GM18861 (cell line): ENCODE results near the gene EIF1.
"Not testable (repeated sequence)": the region's sequence is repeated elsewhere in the genome, so short reads cannot be mapped to it uniquely, and the experiment has no call there.

Source experiments
- ATAC-seq: cut with Tn5 transposase; IDR thresholded peaks from one replicate; pipeline ENCODE4 v1.9.1; 2021; ENCODE audit not compliant: unreplicated experiment

EIF1 gene

GRCh38 chr17:41678411-41678906 lies 10.2 kb upstream of the EIF1 start:
- no peak for ATAC-seq

GRCh38 chr17:41678907-41679739 lies 9.6 kb upstream of the EIF1 start:
- ATAC-seq, result peak; percentile 53

DNA sequence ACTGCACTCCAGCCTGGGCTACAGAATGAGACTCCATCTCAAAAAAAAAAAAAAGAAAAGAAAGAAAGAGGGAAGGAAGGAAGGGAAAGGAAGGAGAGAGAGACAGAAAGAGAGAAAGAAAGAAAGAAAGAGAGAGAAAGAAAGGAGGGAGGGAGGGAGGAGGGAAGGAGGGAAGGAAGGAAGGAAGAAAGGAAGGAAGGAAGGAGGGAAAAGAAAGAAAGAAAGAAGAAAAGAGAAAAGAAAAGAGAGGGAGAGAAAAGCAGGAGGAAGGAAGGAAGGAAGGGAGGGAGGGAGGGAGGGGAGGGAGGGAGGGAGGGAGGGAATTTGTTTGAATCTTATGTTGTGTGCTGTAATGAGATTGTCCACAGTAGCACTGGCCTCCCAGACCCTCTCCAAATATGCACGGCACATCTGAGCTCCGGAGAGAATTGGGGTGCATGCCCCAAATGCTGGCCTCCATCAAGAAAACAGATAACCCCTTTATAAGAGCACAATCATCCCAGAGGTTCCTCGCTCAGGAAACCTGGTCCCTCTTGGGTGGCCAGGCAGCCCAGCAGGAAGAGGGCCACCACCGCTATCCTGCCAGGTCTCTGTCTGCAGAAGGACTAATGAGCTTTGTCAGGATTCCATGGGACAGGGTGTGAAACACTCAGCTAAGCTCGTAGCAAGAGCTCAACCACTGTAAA lies 8.8 kb upstream of the EIF1 start:
- no peak for ATAC-seq

DNA sequence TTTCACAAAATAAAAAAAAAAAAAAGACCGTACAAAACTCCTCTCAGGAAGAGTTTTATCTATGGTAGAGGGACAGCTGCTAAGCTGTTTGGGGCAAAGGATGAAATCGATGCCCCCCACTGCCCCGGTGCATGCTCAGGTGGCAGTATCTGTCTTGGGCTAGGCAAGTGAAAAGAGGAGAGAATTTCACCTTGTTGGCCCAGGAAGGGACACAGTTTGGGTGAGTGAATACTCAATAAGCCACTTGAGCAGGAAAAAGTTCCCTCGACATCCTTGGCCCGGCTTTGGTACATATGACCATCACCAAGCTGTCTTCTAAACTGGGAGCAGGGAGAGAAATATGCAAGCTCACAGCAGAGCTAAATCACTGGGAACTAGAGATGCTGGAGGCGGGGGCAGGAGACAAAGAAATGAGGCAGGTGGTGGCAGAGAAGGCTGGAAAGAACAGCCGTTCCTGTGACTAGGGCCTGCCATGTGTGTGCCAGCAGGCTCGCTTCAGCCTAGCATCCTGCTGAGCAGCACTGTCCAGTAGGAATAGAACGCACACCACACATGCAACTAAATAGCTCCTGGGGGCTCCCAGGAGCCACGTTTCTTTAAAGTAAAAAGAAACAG lies 8.2 kb upstream of the EIF1 start:
- no peak for ATAC-seq

DNA sequence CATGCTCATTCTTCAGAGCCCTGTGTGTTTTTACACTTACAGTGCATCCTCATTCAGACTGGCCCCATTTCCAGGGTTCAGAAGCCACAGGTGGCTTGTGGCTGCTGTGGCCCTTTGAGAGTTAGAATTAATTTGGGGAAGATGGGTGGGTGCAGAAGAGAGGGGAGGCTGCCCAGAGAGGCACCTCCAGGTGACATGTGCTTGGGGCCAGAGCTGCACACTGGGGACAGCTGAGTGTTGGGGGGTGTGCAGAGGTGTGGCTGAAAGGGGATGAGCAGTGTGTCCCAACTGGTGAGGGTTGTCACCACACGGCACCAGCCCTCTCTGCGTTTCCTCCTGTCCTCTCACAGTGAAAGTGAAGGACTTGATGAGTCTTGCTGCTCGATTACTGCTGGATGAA lies 6.9 kb upstream of the EIF1 start:
- no peak for ATAC-seq

DNA sequence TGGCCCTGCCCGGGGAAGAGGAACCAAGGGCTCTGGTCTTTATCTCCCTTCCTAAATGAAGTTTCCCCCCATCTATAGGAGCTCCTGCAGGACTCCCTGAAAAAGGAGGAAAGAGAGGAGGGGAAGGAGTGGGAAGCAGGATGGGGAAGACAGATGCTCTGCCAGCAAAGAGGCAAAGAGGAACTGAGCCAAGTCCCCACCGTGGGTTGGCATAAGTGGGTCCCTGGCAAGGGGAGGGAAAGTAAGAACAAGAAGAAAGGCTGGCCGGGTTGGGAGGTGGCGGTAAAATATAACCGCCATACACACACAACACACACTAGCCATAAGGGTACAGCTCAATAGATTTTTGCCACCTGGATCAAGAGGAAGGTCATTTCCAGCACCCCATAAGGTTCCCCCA lies 6.1 kb upstream of the EIF1 start:
- ATAC-seq, result no peak

GRCh38 chr17:41683441-41684007 lies 5.2 kb upstream of the EIF1 start:
- ATAC-seq, result no peak

- ATAC-seq, result no peak
Measured at GRCh38 chr17:41684035-41684434, 4.7 kb upstream of the EIF1 start.

DNA sequence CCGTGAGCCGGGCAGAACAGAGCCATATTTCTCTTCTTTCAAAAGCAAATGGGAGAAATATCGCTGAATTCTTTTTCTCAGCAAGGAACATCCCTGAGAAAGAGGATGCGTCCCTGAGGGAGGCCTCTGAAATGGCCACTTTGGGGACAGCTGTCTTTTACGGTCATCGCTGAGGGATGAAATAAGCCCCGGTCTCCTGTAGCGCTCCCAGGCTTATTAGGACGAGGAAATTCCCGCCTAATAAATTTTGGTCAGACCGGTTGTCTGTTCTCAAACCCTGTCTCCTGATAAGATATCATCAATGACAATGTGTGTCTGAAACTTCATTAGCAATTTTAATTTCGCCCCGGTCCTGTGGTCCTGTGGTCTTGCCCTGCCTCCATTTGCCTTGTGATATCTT lies 2.9 kb upstream of the EIF1 start:
- ATAC-seq, result not testable (repeated sequence)

- ATAC-seq, result no peak
Measured at GRCh38 chr17:41686281-41686680, 2.4 kb upstream of the EIF1 start.

DNA sequence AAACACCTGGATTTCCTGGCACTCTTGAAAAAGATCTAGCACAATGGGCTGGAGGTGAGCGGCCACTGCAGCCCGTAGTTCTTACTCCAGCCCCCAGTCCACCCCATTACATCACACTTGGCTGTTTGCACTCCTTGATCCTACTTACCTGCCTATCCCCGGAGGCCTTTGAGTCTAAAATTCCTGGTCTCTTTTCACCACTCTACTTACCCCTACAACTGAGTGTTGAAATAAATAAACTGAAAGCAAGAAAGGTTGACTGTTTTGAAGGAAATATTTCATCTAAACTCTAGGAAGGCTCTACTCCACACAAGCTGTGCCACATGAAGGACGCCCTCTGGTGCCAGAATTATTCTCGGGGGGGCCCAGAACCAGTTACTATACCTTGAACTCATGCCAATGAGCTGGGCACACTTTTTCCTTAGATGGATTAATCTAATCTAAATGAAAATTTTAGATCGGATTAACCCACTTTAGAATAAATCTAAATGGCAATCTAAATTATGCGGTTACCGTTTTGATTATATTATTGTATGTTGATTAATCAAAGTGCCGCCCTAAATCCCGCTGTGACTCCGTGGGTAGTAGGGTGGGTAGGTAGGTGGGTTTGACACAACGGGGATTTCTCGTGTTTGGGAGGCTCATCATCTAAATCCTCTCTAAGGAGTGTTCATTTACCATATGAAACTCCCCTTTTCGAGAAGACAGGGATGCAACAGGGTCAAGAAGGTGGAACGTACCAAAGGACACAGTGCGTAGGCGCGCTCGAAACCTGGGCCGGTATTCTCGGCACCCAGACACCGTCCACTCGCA lies 651 bp upstream of the EIF1 start:
- ATAC-seq, result no peak

- no peak for ATAC-seq
Measured at GRCh38 chr17:41689497-41690299, 1.0 kb downstream of the EIF1 start.

DNA sequence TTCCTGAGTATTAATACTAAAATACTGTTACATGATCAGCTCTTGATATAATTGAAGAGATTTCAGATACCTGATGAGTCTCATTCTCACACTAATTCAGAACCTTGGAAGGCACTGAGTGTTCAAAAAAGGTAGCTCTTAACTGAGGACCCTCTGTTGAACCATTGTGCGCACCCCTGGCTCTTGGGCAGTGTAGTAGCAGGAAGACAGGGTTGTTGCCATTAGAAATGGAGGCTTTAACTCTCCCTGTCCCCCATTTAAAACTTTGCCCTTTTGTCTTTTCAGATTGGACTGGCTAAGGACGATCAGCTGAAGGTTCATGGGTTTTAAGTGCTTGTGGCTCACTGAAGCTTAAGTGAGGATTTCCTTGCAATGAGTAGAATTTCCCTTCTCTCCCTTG lies 1.8 kb downstream of the EIF1 start:
- ATAC-seq, result no peak

GRCh38 chr17:41691031-41691777 lies 2.5 kb downstream of the EIF1 start:
- ATAC-seq, result no peak

DNA sequence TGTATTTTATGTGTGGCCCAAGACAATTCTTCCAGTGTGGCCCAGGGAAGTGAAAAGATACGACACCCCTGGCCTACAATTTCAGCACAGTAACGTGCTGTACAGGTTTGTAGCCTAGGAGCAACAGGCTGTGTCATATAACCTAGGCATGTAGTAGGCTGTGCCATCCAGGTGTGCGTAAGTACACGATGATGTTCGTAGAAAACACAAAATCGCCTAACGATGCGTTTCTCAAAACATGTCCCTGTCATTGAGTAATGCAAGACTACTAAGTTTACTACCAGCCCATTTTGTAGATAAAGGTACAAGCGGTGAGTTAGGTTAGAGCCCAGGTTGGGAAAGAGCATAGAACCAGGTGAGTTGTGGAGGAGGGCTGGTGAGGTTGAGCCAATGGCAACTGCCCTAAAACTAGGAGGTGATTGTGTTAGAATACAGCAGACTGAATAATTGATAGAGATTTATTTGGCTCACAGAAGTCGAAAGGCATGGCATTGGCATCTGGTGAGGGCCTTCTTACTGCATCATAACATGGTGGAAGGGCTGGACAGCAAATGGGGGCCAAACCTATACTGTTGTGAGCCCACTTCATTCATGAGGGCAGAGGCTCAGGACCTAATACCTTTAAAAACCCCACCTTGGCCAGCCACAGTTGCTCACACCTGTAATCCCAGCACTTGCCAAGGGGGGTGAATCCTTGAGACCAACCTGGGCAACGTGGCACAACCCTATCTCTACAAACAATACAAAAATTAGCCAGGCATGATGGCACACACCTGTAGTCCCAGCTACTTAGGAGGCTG lies 4.2 kb downstream of the EIF1 start:
- ATAC-seq, result no peak

DNA sequence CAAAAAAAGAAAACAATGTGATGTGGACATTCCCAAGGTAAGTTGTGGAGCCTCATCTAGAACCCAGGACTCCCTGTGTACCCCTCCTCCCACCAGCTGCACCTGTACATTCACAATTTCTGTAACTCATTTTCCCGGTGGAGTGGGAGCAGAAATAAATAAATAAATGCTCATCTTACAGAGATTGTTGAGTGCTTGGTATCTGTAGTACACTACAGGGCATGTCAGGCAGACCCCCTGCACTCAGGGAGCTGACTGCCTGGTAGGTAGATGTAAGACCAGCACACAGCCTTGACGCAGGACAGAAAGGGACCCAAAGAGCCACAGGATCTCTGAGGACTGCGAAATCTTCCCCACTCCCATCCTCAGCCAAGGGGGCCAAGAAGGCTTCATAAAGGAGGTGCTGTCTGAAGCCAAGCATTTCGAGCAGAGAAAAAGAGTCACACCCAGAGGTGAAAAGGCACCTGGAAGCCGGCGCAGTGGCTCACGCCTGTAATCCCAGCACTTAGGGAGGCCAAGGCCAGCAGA lies 6.5 kb downstream of the EIF1 start:
- no peak for ATAC-seq

GRCh38 chr17:41695954-41696757 lies 7.5 kb downstream of the EIF1 start:
- no peak for ATAC-seq
